ENCODE results near the gene KRT10. TPM values are rescaled to one million over a fixed set of nuclear protein-coding genes. Genes with fewer than 3 reads are reported as not detected.

KRT10 gene
- total and polyA plus RNA-seq, 9 of the 15 experiments (the other 6 are each of a cell fraction or from before 2014, with no cell fraction given), result 47.0 to 179 (median 76.2) TPM

GRCh38 chr17:40777971-40778370 is 44.4 kb downstream of the KRT10 start:
- no peak for DNase-seq (ENCODE audit: extremely low read depth in 1 of 4, low spot score in 3 of 4)
- POLR2A ChIA-PET, result no interaction called here
- Histone ChIP-seq H3K9me1 (ENCODE audit: control insufficient read depth, insufficient read depth, low read length) (no peaks in the 10 kb centered on the region), H3K4me2 (ENCODE audit: insufficient read depth, low read length) (no peak overlapping the region), H2AFZ (ENCODE audit: low read depth, low read length) (no peak overlapping the region), H4K20me1 (replicated peaks; ENCODE audit: control insufficient read depth, insufficient read depth, low read length) (no peaks in the 10 kb centered on the region), H3K27me3 (ENCODE audit: control insufficient read depth in 2 of 2, insufficient read depth in 2 of 2, low read length in 2 of 2) (peaks cover 0 to 9% of the 10 kb centered on the region in 2 experiments; a peak in 2 of 5 replicates), H3K9ac (ENCODE audit: insufficient read depth in 1 of 2, low read depth in 2 of 2, low read length in 2 of 2) (no peak overlapping the region), H3K36me3 (ENCODE audit: control insufficient read depth, insufficient read depth, low read length) (no peaks in the 10 kb centered on the region), H3K27ac (ENCODE audit: extremely low read depth, low read depth, low read length) (no peak overlapping the region), H3K4me1 (replicated peaks in 1 of 2; ENCODE audit: control insufficient read depth in 2 of 2, insufficient read depth in 2 of 2, low read length in 2 of 2) (peaks cover 0 to 4% of the 10 kb centered on the region in 2 experiments; a peak in 1 of 5 replicates), H3K9me3 (replicated peaks; ENCODE audit: control insufficient read depth, insufficient read depth, low read depth, low read length) (no peaks in the 10 kb centered on the region), H3K4me3 (no peak overlapping the region), H3K79me2 (ENCODE audit: control insufficient read depth, insufficient read depth, low read length) (no peaks in the 10 kb centered on the region)
- in situ Hi-C loops (cut with MboI), result no loop called here
- intact Hi-C loops (cut with micrococcal nuclease), result no loop called here
- no peak for ATAC-seq
- CTCF ChIA-PET (ENCODE audit: low intra/inter-chr PET ratio), result no interaction called here
- FAIRE-seq, result no peak
- WGBS (ENCODE audit: insufficient coverage, low coverage, missing lambda C conversion rate), result 11% methylated on average over 3 of the region's 3 CpGs
- BruUV-seq (replicated peaks), result no TSS peak
- TF ChIP-seq NCOR1 (IDR thresholded peaks at IDR 0.05) (no peak), NR2F6 (CRISPR knock-in tag; IDR thresholded peaks at IDR 0.05) (no peak), EGR1 (conservative IDR thresholded peaks at IDR 0.05) (no peak), HIVEP1 (CRISPR knock-in tag; IDR thresholded peaks at IDR 0.05) (no peak), ZNF124 (CRISPR knock-in tag; IDR thresholded peaks at IDR 0.05) (no peak), ZBTB1 (CRISPR knock-in tag; IDR thresholded peaks at IDR 0.05; ENCODE audit: borderline replicate concordance, low read depth) (no peak), PBX2 (CRISPR knock-in tag; IDR thresholded peaks at IDR 0.05; ENCODE audit: low read depth) (no peak), PBX2 (tag; conservative IDR thresholded peaks at IDR 0.05; ENCODE audit: low read depth) (no peak), TCF3 (CRISPR knock-in tag; IDR thresholded peaks at IDR 0.05) (no peak), ATF1 (CRISPR knock-in tag; IDR thresholded peaks at IDR 0.05) (no peak), ATF1 (tag; IDR thresholded peaks at IDR 0.05) (no peak), TCFL5 (CRISPR knock-in tag; conservative IDR thresholded peaks at IDR 0.05) (no peak), CEBPZ (IDR thresholded peaks at IDR 0.05; ENCODE audit: borderline replicate concordance, low read depth, low read length) (no peak), ZKSCAN3 (CRISPR knock-in tag; IDR thresholded peaks at IDR 0.05) (no peak), ZNF592 (IDR thresholded peaks at IDR 0.05) (no peak)
